OCI-M2 (cell line): ENCODE measurements around the gene DGLUCY.
"Not testable (repeated sequence)": the region's sequence is repeated elsewhere in the genome, so short reads cannot be mapped to it uniquely, and the experiment has no call there.

Experiments
- DNase-seq: peaks from one replicate; lab custom pipeline; 2025; ENCODE audit not compliant: unreplicated experiment; lab: John Stamatoyannopoulos, UW

The DGLUCY gene

DNA sequence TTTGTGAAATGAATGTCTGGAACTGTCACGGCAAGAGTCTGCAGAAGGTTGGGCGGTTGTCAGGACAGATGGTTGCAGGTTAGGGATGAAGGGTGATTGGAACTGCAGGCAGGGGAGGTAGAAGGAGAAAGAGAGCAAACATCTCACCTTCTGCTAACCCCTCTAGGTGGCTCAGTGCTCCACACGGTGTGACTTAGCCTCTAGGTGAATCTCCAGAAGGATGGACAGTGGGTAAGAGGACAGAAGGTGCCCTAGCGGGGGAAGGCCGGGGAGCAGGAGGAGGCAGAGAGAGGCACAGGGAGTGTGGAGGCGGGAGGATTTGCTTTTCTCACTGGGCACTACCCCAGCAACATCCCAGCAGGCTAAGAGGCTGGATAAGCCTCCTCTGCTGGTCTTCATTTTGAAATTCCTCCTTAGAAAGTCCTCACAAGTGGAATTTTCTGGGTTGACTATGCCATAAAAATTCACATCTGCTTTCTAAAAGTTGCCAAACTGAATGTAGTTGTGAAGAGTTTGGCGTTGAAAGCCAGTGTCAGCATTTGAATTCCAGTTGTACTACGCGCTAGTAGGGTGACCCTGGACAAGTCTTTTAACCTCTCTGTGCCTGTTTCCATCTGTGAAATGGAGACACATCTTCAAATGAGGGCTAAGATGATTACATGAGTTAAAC is 141.3 kb downstream of the DGLUCY start:
- DNase-seq, result no peak

DNA sequence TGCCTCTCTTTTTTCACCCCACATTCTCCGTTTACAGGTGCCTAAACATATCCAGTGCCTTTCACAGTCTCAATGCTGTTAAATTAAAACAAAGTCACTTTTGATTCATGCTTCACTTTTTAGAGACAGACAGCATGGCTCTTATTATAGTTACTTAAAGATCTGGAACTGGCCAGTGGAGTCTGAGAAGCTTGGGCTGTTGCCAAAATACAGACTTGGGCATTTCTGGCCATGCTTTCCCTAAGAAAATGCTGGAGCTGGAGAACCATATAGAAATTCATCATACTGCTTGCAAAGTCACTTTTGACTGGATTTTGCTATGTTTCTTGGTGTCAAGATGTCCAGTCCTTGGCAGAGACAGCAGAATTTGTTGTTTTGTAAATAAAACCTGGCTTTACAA is 142.8 kb downstream of the DGLUCY start:
- DNase-seq, result no peak

- DNase-seq, result no peak
Measured at GRCh38 chr14:91257328-91258010, 143.6 kb downstream of the DGLUCY start.

DNA sequence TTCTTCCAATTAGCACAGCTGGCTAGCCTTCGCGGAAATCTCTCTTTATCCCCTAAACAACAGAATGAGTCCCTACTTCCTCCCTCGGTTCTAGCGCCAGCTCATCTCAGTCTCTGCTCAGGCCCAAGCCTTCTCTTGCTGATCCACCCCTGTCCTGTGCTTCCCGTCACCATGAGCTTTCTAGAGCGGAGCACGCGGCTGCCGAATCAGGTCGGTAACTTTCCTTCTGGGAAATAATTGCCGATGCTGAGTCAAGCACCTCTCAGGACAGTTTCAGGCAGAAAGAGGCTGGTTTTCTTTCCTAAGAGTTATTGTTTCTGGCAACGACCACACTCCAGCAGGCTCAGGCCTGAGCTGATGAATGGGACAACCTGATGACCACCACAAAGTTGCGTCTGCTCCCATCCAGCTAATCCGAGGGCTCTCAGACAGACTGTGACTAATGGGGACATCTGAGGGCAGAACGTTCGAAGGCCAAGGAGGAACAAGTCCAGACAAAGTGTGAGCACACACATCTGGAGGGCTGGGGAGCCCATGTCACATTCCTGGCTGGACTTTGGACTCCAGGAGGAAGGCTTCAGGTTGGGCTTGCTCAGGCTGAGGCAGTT is 144.2 kb downstream of the DGLUCY start:
- DNase-seq, result no peak

GRCh38 chr14:91258876-91259275 is 145.0 kb downstream of the DGLUCY start:
- DNase-seq, result no peak

DNA sequence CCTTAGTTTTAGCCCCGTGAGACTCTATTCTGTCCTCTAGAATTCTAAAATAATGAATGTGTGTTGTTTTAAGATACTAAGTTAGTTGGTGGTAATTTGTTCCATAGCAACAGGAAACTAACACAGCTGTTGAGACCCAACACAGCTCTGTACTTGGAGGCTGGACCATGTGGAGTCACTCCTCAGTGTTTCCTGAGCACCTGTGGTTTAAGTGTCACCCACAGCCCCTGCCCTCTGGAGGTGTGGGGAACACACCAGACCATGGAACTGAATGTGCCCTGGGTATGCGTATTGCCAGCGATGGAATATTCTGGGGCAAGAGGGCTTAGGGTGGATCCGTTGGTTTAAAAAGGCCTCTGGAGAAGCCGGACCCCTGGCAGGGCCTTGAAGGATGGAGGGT is 147.2 kb downstream of the DGLUCY start:
- no peak for DNase-seq

DNA sequence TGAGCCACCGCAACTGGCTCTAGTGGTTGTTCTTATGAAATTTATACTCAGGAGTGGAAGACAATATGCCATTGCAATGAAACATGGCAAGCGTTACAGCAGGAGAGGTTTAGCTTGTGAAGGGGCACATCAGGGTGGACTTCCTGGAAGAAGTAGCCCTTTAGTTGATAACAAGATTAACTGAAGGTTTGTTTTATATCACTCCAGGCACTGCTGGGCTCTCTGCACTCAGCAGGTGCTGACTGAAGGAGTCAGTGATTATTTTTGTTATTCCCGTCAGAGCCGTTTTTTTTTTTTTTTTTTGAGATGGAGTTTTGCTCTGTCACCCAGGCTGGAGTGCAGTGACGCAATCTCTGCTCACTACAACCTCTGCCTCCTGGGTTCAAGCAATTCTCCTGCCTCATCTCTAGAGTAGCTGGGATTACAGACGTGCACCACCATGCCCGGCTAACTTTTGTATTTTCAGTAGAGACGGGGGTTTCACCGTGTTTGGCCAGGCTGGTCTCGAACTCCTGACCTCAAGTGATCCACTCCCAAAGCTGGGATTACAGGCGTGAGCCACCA is 148.2 kb downstream of the DGLUCY start:
- no peak for DNase-seq

GRCh38 chr14:91263329-91263728 is 149.5 kb downstream of the DGLUCY start:
- no peak for DNase-seq

GRCh38 chr14:91264151-91265150 is 150.6 kb downstream of the DGLUCY start:
- DNase-seq, result no peak

GRCh38 chr14:91265404-91265803 is 151.5 kb downstream of the DGLUCY start:
- DNase-seq, result no peak

- DNase-seq, result not testable (repeated sequence)
Measured at GRCh38 chr14:91266276-91266675, 152.4 kb downstream of the DGLUCY start.

- no peak for DNase-seq
Measured at GRCh38 chr14:91267965-91268437, 154.1 kb downstream of the DGLUCY start.

DNA sequence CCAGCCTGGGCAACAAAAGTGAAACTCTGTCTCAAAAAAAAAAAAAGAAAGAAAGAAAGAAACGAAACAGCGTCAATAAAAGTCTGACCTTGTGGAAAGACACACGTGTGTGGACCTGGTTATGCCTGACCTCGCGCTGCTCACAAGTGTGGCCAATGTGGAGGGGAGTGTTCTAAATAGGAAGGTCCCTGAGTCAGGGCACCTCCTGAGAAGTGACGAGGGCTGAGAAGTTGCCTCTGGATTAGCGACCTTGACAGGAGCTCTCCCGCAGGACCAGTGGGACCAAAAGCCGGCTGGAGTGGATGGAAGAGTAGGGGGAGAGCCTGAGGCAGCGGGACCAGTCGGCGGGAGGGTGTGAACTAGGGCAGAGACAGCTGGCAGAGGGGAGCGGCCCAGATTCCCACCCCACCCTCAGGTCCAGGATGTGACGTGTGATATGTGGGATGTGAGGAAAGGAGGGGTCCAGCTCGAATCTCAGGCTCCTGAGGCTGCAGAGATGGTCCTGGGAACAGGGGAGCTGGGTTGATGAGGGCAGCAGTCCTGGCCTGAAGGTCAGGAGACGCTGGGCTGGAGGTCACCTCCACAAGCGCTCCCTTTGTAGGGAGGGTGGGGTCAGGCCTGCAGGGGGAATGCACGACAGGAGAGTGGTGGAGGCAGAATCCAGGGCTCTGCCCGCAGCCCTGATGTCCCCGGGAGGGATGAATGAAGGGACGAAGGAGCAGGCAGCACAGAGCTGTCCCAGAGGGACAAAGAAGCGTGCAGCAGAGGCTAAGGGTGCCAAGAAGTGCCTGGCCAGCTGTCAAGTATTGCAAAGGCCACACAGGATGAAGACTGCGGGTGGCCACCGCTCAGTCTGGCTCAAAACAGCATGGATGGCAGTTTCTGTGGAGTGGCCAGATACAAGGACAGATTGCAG is 155.5 kb downstream of the DGLUCY start:
- DNase-seq, result no peak

DNA sequence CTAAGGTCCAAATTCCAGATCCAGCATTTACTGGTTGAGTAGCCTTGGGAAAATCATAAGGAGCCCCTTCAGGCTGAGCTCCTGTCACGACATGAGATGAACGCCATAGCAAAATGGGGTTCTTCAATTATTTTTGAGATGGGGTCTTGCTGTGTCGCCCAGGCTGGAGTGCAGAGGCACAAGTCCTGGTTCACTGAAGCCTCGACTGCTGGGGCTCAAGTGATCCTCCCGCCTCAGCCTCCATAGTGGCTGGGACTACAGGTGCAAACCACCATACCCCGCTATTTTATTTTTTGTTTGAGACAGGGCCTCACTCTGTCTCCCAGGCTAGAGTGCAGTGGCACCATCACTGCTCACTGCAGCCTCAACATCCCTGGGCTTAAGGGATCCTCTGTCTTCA is 156.3 kb downstream of the DGLUCY start:
- DNase-seq, result no peak

DNA sequence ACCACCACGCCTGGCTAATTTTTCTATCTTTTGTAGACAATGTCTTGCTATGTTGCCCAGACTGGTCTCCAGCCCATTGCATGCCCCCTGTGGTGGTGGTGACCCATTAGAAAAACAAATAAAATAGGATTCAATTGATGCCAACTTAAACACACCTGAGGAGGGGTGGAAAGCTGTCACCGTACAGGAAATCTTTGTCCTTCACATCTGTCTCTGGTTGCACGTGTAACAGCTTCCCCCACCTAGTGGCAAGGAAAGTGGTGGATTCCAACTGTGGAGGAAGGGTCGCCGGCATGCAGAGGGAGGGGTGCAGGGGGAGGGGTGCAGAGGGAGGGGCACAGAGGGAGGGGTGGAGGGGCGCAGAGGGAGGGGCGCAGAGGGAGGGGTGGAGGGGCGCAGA is 156.7 kb downstream of the DGLUCY start:
- no peak for DNase-seq

- no peak for DNase-seq
Measured at GRCh38 chr14:91271639-91272038, 157.8 kb downstream of the DGLUCY start.

DNA sequence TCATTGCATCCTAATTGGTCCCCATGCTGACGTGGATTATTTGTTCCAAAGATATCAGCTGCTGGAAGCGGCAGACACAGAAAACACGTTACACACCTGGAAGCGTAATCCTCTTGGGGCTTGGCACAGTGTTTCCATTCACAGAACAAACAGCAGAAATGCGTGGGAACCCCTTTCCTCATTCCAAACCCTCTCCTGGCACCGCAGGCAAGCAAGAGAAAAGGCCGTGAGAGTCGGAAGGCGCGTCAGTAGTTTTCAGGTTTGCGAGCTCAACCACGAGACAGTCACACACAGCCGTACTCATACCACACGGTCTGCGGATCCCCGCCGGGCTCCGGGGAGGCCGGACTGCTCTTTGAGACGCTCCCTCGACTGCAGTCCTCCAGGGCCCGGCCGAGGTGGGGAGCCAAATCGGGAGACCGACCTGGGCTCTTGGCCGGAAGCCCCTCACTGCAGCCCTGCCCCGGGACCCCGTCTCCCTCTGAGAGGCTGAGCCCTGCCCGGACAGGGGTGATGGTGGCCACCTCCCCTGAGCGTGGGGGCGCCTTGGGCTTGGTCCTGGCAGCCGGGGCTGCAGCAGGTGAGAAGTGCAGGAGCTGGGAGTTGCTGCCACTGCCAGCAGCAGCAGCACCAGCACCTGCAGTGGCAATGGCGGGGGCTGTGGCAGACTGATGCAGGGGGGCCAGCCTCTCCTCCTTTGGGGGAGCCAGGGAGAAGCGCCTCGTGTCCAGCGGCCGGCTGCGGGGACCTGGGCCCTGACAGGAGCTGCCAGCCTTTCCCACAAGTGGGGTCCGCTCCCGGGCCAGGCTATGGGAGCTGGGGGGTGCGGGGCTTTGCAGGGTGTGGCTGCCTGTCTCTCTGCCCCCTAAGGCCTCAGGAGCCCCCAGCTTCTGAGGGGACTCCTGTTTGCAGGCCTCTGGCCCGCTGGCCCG is 158.7 kb downstream of the DGLUCY start:
- DNase-seq, result no peak

- no peak for DNase-seq
Measured at GRCh38 chr14:91273273-91273884, 159.5 kb downstream of the DGLUCY start.
